K562 (cell line): Measurements from ENCODE around the gene LCTL. TPM values are rescaled to one million over a fixed set of nuclear protein-coding genes. Genes with fewer than 3 reads are reported as not detected.

Experiments
- DNMT1 ChIP-seq: fragments of 450-650 bp; IDR thresholded peaks from 2 replicates; pipeline ENCODE4 v1.6.1; 2016; ENCODE audit warnings: antibody characterized with exemption, mild to moderate bottlenecking
- ETV6 ChIP-seq, 3 experiments: fragments of 150-350 bp in 1 of 3; sonication (generic) in 1 of 3; formaldehyde crosslinking in 1 of 3; IDR thresholded peaks; 2 replicates each; pipeline versions ENCODE4 v1.6.1 to v1.8.0; 2014 to 2022; ENCODE audit warnings: borderline replicate concordance in 2 of 3, low read depth in 2 of 3, antibody characterized with exemption in 1 of 3, low read length in 1 of 3, mild to moderate bottlenecking in 1 of 3, missing genetic modification reagents in 1 of 3
- GABPA ChIP-seq: fragments of 200-800 bp; sonication (Bioruptor generic); conservative IDR thresholded peaks from 2 replicates; pipeline ENCODE4 v1.6.1; 2016; ENCODE audit warnings: low read depth, missing genetic modification characterization, missing compliant biosample characterization
- NELFE ChIP-seq: IDR thresholded peaks from 2 replicates; pipeline ENCODE4 v1.6.1; 2011; ENCODE audit warnings: mild to moderate bottlenecking; ENCODE audit not compliant: insufficient read depth, insufficient read length
- SMARCE1 ChIP-seq: fragments of 450-650 bp; IDR thresholded peaks from 2 replicates; pipeline ENCODE4 v1.7.1; 2016; ENCODE audit warnings: mild to moderate bottlenecking
- ZNF263 ChIP-seq: sonication (generic); formaldehyde crosslinking; IDR thresholded peaks from 2 replicates; pipeline ENCODE4 v1.8.0; 2022; ENCODE audit warnings: mild to moderate bottlenecking, missing genetic modification reagents, borderline replicate concordance
- ZNF77 ChIP-seq: fragments of 250-450 bp; sonication (Bioruptor Pico); IDR thresholded peaks from 2 replicates; pipeline ENCODE4 v1.5.0; 2020
- polyA plus RNA-seq, 8 experiments: library from polyadenylated mRNA; depleted of rRNA in 4 of 8; stranded (reverse) in 5 of 8; unstranded in 3 of 8; fragments of >200 nt; fragmentation: Nextera tagmentation in 2 of 8; fragmentation: Illumina TruSeq in 1 of 8; extraction: Ambion mirVana in 2 of 8; extraction: Trizol in 1 of 8; gene quantifications; 2 replicates each; pipeline versions ENCODE4 v1.2.1 to v1.2.3, GENCODE V29; 2011 to 2014; ENCODE audit warnings: inconsistent platforms in 1 of 8, missing spikeins in 1 of 8
- total RNA-seq, 7 experiments: library from RNA; depleted of rRNA in 6 of 7; stranded (reverse); fragments of >200 nt in 6 of 7; fragmentation: Illumina TruSeq in 2 of 7; extraction: Trizol in 2 of 7; gene quantifications; 2 replicates each; pipeline versions ENCODE4 v1.2.1 to v1.2.3, GENCODE V29; 2011 to 2021; ENCODE audit warnings: low replicate concordance in 1 of 7
- TF ChIP-seq, protein P1 (sequence below): fragments of 200-600 bp; sonication (generic); IDR thresholded peaks from one replicate; pipeline ENCODE4 v1.6.1; 2012; ENCODE audit warnings: mild to moderate bottlenecking, low read depth, low read length, inconsistent platforms
- TF ChIP-seq, protein P2 (sequence below): fragments of 250-450 bp; sonication (Bioruptor Pico); IDR thresholded peaks from 2 replicates; pipeline ENCODE4 v1.9.0; 2021; ENCODE audit warnings: mild to moderate bottlenecking, inconsistent platforms
- TF ChIP-seq, protein P3 (sequence below): fragments of 200-800 bp; sonication (Bioruptor generic); IDR thresholded peaks from 2 replicates; pipeline ENCODE4 v1.6.1; 2017; ENCODE audit warnings: missing genetic modification characterization, missing compliant biosample characterization
- TF ChIP-seq, protein P4 (sequence below): sonication (generic); formaldehyde crosslinking; IDR thresholded peaks from 2 replicates; pipeline ENCODE4 v1.8.0; 2022; ENCODE audit warnings: missing genetic modification reagents, mild to moderate bottlenecking, borderline replicate concordance

Gene LCTL
- total and polyA plus RNA-seq, 9 of the 15 experiments (the other 6 are each of a cell fraction or from before 2014, with no cell fraction given) = 0.08 to 0.31 (median 0.17) TPM; not detected in 6

DNA sequence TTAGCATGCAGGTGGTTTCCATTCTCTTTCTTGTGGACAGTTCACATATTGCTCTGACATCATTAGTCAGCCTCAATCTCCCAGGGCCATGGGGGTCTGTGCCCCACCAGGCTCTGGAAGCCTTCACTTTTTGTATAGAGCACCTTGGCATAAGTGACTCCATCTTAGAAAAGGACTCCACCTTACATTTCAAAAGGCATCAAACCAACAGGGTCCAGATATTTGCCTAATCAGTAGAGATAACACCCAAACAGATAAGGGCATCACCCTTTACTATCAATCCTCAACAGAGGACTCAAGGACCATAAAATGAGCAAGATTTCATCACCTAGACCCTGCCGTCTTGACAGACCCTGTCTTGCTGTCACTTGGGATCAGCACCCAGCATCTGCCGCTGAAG, 35.7 kb upstream of the LCTL start (continued):
- TF ChIP-seq, protein P1, sequence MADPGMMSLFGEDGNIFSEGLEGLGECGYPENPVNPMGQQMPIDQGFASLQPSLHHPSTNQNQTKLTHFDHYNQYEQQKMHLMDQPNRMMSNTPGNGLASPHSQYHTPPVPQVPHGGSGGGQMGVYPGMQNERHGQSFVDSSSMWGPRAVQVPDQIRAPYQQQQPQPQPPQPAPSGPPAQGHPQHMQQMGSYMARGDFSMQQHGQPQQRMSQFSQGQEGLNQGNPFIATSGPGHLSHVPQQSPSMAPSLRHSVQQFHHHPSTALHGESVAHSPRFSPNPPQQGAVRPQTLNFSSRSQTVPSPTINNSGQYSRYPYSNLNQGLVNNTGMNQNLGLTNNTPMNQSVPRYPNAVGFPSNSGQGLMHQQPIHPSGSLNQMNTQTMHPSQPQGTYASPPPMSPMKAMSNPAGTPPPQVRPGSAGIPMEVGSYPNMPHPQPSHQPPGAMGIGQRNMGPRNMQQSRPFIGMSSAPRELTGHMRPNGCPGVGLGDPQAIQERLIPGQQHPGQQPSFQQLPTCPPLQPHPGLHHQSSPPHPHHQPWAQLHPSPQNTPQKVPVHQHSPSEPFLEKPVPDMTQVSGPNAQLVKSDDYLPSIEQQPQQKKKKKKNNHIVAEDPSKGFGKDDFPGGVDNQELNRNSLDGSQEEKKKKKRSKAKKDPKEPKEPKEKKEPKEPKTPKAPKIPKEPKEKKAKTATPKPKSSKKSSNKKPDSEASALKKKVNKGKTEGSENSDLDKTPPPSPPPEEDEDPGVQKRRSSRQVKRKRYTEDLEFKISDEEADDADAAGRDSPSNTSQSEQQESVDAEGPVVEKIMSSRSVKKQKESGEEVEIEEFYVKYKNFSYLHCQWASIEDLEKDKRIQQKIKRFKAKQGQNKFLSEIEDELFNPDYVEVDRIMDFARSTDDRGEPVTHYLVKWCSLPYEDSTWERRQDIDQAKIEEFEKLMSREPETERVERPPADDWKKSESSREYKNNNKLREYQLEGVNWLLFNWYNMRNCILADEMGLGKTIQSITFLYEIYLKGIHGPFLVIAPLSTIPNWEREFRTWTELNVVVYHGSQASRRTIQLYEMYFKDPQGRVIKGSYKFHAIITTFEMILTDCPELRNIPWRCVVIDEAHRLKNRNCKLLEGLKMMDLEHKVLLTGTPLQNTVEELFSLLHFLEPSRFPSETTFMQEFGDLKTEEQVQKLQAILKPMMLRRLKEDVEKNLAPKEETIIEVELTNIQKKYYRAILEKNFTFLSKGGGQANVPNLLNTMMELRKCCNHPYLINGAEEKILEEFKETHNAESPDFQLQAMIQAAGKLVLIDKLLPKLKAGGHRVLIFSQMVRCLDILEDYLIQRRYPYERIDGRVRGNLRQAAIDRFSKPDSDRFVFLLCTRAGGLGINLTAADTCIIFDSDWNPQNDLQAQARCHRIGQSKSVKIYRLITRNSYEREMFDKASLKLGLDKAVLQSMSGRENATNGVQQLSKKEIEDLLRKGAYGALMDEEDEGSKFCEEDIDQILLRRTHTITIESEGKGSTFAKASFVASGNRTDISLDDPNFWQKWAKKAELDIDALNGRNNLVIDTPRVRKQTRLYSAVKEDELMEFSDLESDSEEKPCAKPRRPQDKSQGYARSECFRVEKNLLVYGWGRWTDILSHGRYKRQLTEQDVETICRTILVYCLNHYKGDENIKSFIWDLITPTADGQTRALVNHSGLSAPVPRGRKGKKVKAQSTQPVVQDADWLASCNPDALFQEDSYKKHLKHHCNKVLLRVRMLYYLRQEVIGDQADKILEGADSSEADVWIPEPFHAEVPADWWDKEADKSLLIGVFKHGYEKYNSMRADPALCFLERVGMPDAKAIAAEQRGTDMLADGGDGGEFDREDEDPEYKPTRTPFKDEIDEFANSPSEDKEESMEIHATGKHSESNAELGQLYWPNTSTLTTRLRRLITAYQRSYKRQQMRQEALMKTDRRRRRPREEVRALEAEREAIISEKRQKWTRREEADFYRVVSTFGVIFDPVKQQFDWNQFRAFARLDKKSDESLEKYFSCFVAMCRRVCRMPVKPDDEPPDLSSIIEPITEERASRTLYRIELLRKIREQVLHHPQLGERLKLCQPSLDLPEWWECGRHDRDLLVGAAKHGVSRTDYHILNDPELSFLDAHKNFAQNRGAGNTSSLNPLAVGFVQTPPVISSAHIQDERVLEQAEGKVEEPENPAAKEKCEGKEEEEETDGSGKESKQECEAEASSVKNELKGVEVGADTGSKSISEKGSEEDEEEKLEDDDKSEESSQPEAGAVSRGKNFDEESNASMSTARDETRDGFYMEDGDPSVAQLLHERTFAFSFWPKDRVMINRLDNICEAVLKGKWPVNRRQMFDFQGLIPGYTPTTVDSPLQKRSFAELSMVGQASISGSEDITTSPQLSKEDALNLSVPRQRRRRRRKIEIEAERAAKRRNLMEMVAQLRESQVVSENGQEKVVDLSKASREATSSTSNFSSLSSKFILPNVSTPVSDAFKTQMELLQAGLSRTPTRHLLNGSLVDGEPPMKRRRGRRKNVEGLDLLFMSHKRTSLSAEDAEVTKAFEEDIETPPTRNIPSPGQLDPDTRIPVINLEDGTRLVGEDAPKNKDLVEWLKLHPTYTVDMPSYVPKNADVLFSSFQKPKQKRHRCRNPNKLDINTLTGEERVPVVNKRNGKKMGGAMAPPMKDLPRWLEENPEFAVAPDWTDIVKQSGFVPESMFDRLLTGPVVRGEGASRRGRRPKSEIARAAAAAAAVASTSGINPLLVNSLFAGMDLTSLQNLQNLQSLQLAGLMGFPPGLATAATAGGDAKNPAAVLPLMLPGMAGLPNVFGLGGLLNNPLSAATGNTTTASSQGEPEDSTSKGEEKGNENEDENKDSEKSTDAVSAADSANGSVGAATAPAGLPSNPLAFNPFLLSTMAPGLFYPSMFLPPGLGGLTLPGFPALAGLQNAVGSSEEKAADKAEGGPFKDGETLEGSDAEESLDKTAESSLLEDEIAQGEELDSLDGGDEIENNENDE = no peak
- TF ChIP-seq SMARCE1 (no peak), NELFE (no peak), ETV6 (IDR thresholded peaks at IDR 0.05; ENCODE audit: borderline replicate concordance in 1 of 2, low read depth in 2 of 2, low read length in 1 of 2) (no peak), ETV6 (CRISPR knock-in tag; IDR thresholded peaks at IDR 0.05; ENCODE audit: borderline replicate concordance) (no peak), GABPA (tag) (no peak), ZNF77 (CRISPR knock-in tag) (no peak), ZNF263 (CRISPR knock-in tag) (no peak), DNMT1 (no peak)
- TF ChIP-seq, protein P2, sequence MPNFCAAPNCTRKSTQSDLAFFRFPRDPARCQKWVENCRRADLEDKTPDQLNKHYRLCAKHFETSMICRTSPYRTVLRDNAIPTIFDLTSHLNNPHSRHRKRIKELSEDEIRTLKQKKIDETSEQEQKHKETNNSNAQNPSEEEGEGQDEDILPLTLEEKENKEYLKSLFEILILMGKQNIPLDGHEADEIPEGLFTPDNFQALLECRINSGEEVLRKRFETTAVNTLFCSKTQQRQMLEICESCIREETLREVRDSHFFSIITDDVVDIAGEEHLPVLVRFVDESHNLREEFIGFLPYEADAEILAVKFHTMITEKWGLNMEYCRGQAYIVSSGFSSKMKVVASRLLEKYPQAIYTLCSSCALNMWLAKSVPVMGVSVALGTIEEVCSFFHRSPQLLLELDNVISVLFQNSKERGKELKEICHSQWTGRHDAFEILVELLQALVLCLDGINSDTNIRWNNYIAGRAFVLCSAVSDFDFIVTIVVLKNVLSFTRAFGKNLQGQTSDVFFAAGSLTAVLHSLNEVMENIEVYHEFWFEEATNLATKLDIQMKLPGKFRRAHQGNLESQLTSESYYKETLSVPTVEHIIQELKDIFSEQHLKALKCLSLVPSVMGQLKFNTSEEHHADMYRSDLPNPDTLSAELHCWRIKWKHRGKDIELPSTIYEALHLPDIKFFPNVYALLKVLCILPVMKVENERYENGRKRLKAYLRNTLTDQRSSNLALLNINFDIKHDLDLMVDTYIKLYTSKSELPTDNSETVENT (CRISPR knock-in tag) = no peak
- TF ChIP-seq, protein P3, sequence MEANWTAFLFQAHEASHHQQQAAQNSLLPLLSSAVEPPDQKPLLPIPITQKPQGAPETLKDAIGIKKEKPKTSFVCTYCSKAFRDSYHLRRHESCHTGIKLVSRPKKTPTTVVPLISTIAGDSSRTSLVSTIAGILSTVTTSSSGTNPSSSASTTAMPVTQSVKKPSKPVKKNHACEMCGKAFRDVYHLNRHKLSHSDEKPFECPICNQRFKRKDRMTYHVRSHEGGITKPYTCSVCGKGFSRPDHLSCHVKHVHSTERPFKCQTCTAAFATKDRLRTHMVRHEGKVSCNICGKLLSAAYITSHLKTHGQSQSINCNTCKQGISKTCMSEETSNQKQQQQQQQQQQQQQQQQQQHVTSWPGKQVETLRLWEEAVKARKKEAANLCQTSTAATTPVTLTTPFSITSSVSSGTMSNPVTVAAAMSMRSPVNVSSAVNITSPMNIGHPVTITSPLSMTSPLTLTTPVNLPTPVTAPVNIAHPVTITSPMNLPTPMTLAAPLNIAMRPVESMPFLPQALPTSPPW (CRISPR knock-in tag) = 0 out of 2 replicates have a peak, but pooled peaks have one; percentile 21
- TF ChIP-seq, protein P4, sequence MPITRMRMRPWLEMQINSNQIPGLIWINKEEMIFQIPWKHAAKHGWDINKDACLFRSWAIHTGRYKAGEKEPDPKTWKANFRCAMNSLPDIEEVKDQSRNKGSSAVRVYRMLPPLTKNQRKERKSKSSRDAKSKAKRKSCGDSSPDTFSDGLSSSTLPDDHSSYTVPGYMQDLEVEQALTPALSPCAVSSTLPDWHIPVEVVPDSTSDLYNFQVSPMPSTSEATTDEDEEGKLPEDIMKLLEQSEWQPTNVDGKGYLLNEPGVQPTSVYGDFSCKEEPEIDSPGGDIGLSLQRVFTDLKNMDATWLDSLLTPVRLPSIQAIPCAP (CRISPR knock-in tag) = no peak
